ENCODE measurements around the gene ZNF366.

The ZNF366 gene

DNA sequence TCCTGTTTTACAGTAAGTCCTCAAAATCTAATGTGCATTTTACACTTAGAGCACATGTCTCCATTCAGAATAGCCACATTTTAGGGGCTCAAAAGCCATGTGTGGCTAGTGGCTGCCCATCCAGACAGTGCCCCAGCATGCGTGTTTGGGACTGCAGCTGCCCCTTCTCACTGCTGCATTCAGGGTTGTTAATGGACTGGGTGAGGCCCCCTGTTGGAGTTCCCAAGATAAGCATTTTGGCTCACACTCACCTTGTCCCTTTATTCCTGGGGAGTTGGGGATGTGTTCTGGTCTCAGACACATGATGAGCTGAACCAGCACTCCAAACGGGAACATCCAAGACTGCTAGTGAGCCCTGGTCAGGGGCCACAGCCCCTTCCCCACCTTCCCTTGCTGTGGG is 22.2 kb upstream of the ZNF366 start:
- no peak overlapping the region for H3K4me3 ChIP-seq (ENCODE audit: insufficient read depth, low read length, poor library complexity, severe bottlenecking)
- no peak overlapping the region for H3K9ac ChIP-seq (ENCODE audit: low read length)
- H3K9me2 ChIP-seq (replicated peaks; ENCODE audit: insufficient read depth, low read length), result no peaks in the 10 kb centered on the region
- H3F3A ChIP-seq (ENCODE audit: insufficient read depth), result no peaks in the 10 kb centered on the region
- H3K9me3 ChIP-seq (ENCODE audit: insufficient read depth, low read length), result no peaks in the 10 kb centered on the region
- no peak overlapping the region for H3K4me2 ChIP-seq (ENCODE audit: low read depth, low read length, poor library complexity, severe bottlenecking)
- H3K36me3 ChIP-seq (ENCODE audit: low read length), result no peaks in the 10 kb centered on the region
- H3K27ac ChIP-seq (ENCODE audit: low read depth, low read length), result no peak overlapping the region
- H3K79me2 ChIP-seq (ENCODE audit: insufficient read depth, low read length), result no peaks in the 10 kb centered on the region
- TF ChIP-seq EZH2phosphoT487 (conservative IDR thresholded peaks at IDR 0.05; ENCODE audit: low read length), result no peak
- no peak for TF ChIP-seq CTCF (IDR thresholded peaks at IDR 0.05; ENCODE audit: insufficient read depth, low read length, poor library complexity, severe bottlenecking)
- no peaks in the 10 kb centered on the region for H3K27me3 ChIP-seq (ENCODE audit: low read length)
- no peaks in the 10 kb centered on the region for H4K20me1 ChIP-seq (ENCODE audit: low read depth, low read length)
- no peak overlapping the region for H2AFZ ChIP-seq (ENCODE audit: low read depth, low read length, severe bottlenecking)

GRCh38 chr5:72525816-72526215 is 18.6 kb upstream of the ZNF366 start:
- Histone ChIP-seq H3K36me3 (ENCODE audit: low read length) (no peaks in the 10 kb centered on the region), H3K9ac (ENCODE audit: low read length) (no peak overlapping the region), H3K4me2 (ENCODE audit: low read depth, low read length, poor library complexity, severe bottlenecking) (no peak overlapping the region), H3K4me3 (ENCODE audit: insufficient read depth, low read length, poor library complexity, severe bottlenecking) (no peak overlapping the region), H3K79me2 (ENCODE audit: insufficient read depth, low read length) (no peaks in the 10 kb centered on the region), H3K27me3 (ENCODE audit: low read length) (no peaks in the 10 kb centered on the region), H2AFZ (ENCODE audit: low read depth, low read length, severe bottlenecking) (no peak overlapping the region), H3K27ac (ENCODE audit: low read depth, low read length) (no peak overlapping the region), H3F3A (ENCODE audit: insufficient read depth) (no peaks in the 10 kb centered on the region), H3K9me3 (ENCODE audit: insufficient read depth, low read length) (no peaks in the 10 kb centered on the region), H4K20me1 (ENCODE audit: low read depth, low read length) (no peaks in the 10 kb centered on the region), H3K9me2 (replicated peaks; ENCODE audit: insufficient read depth, low read length) (no peaks in the 10 kb centered on the region)
- TF ChIP-seq EZH2phosphoT487 (conservative IDR thresholded peaks at IDR 0.05; ENCODE audit: low read length), result no peak
- no peak for TF ChIP-seq CTCF (IDR thresholded peaks at IDR 0.05; ENCODE audit: insufficient read depth, low read length, poor library complexity, severe bottlenecking)

DNA sequence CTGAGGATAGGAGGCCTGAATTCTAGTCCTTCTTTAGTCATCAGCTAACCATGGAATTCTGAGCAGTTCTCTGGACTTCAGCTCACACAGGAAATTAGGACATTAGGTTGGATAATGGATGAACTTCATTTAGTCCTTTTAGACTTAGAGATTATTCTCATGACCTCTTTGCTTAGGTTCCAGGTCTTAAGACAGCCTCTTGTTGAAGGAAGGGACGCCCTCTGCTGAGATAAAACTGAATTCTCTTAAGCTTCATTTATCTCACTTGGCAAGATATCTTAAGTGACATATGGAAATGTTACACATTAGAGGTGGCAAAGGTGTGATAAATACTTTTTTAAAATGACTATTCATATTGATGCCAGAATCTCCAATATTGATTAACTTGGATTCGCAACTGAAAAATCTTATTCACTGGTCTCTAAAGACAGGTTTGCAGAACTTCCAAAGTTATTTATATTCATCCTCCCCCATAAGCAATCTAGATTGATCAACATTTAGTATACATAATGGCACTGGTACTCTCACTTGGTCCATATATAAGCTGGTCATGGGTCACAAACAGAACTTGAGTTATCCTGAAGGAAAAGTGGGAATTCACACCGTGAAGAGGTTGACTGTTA is 16.9 kb upstream of the ZNF366 start:
- no peak overlapping the region for H3K9ac ChIP-seq (ENCODE audit: low read length)
- H3K9me2 ChIP-seq (replicated peaks; ENCODE audit: insufficient read depth, low read length), result no peaks in the 10 kb centered on the region
- no peaks in the 10 kb centered on the region for H3K27me3 ChIP-seq (ENCODE audit: low read length)
- H3K27ac ChIP-seq (ENCODE audit: low read depth, low read length), result no peak overlapping the region
- no peak overlapping the region for H2AFZ ChIP-seq (ENCODE audit: low read depth, low read length, severe bottlenecking)
- no peak overlapping the region for H3K4me3 ChIP-seq (ENCODE audit: insufficient read depth, low read length, poor library complexity, severe bottlenecking)
- H3K9me3 ChIP-seq (ENCODE audit: insufficient read depth, low read length), result no peaks in the 10 kb centered on the region
- H3K36me3 ChIP-seq (ENCODE audit: low read length), result no peaks in the 10 kb centered on the region
- peak; percentile 29 for TF ChIP-seq CTCF (IDR thresholded peaks at IDR 0.05; ENCODE audit: insufficient read depth, low read length, poor library complexity, severe bottlenecking)
- no peak for TF ChIP-seq EZH2phosphoT487 (conservative IDR thresholded peaks at IDR 0.05; ENCODE audit: low read length)
- H3K79me2 ChIP-seq (ENCODE audit: insufficient read depth, low read length), result no peaks in the 10 kb centered on the region
- H3K4me2 ChIP-seq (ENCODE audit: low read depth, low read length, poor library complexity, severe bottlenecking), result no peak overlapping the region
- no peaks in the 10 kb centered on the region for H4K20me1 ChIP-seq (ENCODE audit: low read depth, low read length)
- no peaks in the 10 kb centered on the region for H3F3A ChIP-seq (ENCODE audit: insufficient read depth)
